Stimulated activated CD8-positive, alpha-beta memory T cell treated with anti-CD3 and anti-CD28 coated beads, Interleukin-7, amount 100 ng/mL, for 48 hours (primary cell): ENCODE data around the gene ATXN10.
"Not testable (repeated sequence)": the region's sequence is repeated elsewhere in the genome, so short reads cannot be mapped to it uniquely, and the experiment has no call there.

Experiments used
- DNase-seq, 2 donors: peaks; one replicate each; pipeline ENCODE4 v3.0.0-alpha.2; 2020; ENCODE audit warnings: low read depth in 1 of 2; ENCODE audit errors: extremely low read depth in 1 of 2

ATXN10 gene

GRCh38 chr22:45642986-45643385, 28.6 kb upstream of the ATXN10 start:
- no peak for DNase-seq

GRCh38 chr22:45644714-45645113, 26.9 kb upstream of the ATXN10 start:
- no peak for DNase-seq

DNA sequence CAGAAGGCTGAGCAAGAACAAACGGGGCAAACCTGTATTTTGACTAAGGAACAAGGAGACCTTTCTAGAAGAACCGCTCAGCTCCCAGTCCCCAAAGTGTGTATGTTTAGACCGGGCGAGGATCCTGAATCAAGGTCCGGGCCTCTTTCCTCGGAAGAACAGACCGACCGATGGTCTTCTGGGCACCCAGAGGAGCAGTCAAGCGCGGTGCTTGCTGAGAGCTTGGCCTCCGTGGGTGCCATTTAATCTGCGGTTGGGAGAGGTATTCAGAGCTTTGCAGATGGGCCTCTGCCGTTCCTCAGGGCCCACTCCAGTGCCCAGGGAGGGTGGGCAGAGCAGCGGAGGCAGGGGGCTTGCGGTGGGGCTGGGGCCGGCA, 26.5 kb upstream of the ATXN10 start:
- DNase-seq = no peak

DNA sequence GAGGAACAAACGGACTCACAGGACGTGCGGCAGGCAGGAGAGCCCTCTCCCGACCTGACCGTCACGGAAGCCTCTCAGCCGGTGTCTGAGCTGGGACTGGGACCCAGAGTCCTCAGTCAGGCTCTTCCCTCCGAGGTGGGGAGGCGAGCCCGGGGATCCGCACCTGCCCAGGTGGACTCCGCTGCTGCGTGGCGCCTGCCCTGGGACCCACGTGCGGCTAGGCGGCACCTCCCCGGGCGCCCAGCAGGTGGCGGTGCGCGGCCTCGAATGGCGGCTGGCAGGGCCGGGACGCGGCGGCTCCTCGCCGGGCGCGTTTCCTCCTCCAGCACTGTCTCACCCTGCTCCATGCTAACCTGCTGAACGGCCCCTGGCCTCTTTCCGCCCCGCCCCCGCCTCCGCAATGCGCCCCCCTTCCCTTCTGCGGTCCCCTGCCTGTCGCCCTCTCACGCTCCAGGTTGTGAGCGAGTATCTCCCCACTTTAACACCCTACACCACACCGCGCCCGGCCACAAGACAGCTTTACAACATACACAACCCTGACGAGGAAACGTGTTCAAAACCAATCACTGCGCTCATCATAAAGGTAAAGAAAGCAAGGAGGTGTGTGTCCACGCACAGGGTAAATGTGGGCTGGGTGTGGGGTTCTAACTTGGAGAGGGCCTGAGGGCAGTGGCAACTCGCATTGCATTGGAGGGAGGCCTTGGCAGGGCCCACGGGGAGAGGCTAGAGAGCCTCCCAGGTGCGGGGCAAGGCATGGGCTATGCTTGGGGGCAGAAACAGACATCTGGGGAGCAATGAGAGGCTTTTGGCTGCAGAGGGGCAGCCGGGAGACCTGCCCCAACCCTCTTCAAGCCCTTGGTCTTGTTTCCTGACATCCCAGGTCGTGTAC, 25.9 kb upstream of the ATXN10 start:
- peak; percentile 50 to 56 for DNase-seq

DNA sequence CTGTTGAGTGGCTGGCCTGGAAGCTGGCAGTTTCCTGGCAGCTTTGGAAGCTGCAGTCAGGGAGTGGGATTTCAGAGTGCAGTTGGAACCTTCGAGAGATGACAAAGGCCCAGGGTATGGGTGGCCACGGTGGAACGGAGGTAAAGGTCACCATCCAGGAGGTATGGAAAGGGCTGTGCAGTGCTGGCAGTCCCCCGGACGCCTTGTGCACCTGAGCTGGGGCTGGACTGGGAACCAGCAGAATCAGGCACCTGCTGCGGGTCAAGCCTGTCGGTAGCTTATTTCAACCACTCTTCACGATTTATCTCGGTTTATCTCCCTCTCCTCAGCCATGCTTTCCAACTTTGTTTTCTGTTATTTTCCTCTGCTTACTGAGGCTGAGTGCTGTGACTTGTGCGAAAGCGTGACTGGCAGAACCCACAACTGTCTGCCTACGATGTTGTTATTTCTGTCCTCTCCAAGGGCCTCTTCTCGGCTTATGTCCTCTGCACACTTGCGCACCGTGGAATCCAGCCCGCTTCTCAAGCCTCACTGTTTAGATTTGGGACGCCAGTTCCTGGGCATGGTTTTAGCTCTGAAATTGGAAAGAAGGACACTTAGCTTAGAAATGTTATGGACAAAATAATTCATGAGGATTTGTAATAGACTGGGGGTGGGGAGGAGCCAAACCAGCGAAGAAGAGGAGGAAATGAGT, 24.0 kb upstream of the ATXN10 start:
- DNase-seq = no peak

- DNase-seq = no peak
These were observed 23.1 kb upstream of the ATXN10 start for GRCh38 chr22:45648301-45649117.

DNA sequence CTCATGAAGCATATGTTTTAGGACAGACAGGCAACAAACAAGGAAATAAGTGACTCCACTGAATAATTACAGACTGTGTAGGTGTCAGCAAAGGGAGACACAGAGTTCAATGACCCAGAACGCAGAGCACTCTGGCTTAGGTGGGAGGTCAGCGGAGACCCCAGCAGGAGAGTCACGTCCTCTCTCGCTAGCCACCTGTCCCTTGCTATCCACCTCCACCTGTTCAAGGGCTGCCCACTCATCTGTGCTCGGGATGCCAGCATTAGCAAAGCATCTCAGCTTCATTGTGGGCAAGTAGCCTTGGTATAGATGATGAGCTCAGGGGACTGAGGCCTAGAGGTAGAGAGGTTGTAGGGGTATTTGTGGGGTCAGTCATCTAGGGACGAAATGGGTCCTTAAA, 21.8 kb upstream of the ATXN10 start:
- no peak for DNase-seq

GRCh38 chr22:45650721-45651120, 20.9 kb upstream of the ATXN10 start:
- no peak for DNase-seq

DNA sequence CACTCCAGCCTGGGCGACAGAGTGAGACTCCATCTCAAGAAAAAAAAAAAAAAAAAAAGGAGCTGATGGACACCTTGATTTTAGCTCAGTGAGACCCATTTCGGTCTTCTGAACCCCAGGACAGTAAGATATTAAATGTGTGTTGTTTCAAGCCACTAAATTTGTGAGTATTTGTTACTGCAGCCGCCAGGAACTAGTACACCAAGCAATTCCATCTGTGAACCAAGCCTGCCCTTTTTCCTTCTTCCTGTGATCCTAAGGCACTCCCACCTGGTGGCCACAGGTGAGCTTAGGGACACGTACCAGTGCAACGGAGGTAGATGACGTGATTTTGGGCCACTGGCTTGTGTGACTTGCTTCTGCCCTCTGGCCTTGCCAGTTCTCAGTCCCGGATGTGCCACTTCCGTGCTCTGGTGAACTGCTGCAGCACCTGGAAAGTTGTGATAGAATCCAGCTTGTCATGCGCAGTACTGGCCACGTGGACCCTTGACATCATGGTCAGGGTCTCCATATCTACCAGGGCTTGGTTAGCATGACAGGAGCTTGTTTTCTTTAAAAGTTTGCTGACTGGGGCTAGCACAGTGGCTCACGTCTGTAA, 19.6 kb upstream of the ATXN10 start:
- no peak for DNase-seq

- no peak for DNase-seq
These were observed 15.1 kb upstream of the ATXN10 start for GRCh38 chr22:45656577-45656976.

GRCh38 chr22:45657701-45658100, 13.9 kb upstream of the ATXN10 start:
- no peak for DNase-seq

- no peak for DNase-seq
These were observed 7.4 kb upstream of the ATXN10 start for GRCh38 chr22:45664136-45664646.

DNA sequence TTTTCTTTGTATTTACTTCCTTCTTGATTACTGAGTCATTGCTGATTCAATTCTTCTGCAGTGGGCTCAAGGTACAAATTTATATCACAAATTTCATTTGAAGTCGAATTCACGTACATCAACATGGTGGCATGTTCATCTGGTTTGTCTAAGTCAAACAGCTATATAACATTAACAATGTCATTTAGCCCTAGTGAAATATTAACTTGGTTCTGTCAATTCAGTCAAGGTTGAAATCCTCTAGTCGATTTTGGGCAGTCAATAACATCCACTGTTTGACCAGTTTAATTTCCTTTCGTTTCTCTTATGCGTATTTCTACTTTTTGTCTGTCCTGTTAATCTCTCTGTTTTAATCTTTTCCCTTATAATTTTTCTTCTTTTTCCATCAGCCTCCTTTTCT, 4.1 kb upstream of the ATXN10 start:
- no peak for DNase-seq

GRCh38 chr22:45670363-45670762, 1.3 kb upstream of the ATXN10 start:
- not testable (repeated sequence) for DNase-seq

- DNase-seq = peak in 1 of 2 donors; percentile 47
These were observed 452 bp upstream of the ATXN10 start for GRCh38 chr22:45670981-45671782.

DNA sequence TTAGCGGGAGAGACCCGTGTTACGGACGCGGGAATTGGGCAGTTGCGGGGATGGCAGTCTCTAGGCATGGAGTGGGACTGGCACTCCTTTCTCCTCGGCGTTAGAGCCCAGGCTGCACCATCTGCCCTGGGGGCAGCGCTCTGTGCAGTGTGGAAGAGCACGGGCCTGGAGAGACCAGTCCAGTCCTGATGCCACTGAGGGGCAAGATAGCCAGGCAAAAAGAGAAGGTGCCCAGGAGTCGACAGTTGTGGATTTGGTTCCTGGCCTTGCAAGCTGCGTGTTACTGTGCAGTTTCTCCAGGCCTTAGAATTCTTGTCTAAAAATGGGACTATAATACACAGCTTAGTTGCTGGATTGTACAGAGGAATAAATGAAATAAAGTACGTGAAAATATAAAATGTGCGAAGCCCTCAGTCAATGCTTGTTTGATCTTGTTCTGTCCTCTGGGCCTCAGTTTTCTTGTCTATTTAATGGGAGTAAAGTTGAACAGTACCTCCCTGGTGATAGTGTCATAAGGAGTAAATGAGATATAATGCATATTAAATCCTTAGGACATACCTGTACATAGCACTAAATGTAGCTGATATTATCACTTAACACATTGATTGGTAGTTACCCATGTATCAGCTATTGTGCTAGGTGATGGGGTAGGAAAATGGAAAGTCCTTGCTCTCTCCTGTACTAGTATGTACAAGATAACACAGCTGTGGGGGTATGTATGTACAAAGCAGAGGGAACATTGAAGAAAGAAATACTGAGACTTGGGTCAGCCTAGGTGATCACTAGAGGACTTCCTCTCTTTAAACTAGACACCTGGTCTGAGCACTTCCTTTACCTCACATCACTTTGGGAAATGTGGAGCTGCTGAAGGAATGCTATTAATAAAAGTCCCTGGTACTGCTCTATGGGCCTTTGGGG, 1.2 kb downstream of the ATXN10 start:
- DNase-seq = no peak

DNA sequence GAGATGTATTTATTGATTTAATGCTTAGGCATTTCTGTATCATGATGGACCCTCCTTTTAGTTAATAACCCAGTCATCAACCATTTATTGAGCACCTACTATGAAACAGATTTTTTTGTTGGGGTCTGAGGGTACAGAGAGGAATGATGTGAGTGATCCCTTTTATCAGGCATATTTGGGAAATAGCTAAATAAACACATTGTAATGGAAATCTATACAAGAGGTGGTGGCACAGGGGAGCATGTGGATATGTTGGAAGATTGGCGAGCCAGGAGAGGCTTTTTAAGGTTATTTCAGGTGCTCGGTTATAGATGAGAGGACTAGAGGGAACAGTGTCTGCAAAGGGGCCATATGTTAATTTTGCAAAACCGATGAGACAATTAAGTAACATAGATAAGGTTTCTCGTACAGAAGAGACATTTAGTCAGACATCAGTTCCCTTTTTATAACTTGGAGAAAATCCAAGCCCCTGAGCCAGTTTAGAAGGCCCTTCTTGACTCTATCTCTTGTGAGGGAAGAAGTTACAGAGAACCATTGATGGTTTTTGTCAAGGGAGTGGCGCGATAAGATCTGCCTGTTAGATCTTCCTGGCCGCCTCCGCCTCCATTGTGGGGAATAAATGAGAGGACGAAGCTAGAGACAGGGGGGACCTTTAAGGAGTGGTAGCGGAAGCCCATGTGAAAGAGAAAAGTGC, 2.0 kb downstream of the ATXN10 start:
- no peak for DNase-seq

DNA sequence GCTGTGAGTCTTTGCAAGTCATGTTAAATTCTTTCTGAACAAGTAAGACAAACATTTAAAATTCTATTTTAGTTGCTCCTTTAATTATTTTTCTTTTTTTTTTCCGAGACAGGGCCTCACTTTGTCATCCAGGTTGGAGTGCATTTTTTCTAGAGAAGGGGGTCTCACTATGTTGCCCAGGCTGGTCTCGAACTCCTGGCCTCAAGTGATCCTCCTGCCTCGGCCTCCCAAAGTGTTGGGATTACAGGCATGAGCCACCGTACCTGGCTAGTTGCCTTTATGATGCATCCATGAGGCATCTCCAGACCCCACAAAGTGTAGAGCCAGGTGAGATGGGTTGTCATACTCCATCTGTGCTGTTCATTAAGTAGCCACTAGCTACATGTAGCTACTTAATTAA, 4.4 kb downstream of the ATXN10 start:
- DNase-seq = no peak
